HCEC 1CT (cell line): ENCODE results near the gene MRPL9.
"Not testable (repeated sequence)": the region's sequence is repeated elsewhere in the genome, so short reads cannot be mapped to it uniquely, and the experiment has no call there.

Experiments used
- DNase-seq: peaks from one replicate; pipeline ENCODE4 v3.0.0-alpha.2; 2017

Gene MRPL9

GRCh38 chr1:151782741-151783140 lies 19.4 kb upstream of the MRPL9 start:
- DNase-seq = no peak

DNA sequence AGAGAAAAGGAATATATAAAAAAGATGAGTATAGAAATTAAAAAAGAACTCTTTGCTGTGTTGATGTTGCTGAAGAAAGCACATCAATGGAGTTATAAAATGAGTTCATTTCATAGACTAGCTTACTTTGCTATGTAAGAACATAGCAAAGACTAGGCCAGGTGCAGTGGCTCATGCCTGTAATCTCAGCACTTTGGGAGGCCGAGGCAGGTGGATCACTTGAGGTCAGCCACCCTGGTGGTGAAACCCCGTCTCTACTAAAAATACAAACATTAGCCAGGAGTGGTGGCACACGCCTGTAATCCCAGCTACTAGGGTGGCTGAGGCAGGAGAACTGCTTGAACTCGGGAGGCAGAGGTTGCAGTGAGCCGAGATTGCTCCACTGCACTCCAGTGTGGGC lies 18.7 kb upstream of the MRPL9 start:
- not testable (repeated sequence) for DNase-seq

- not testable (repeated sequence) for DNase-seq
These were observed 17.4 kb upstream of the MRPL9 start for GRCh38 chr1:151780736-151781135.

- no peak for DNase-seq
These were observed 16.6 kb upstream of the MRPL9 start for GRCh38 chr1:151779852-151780251.

GRCh38 chr1:151777317-151777716 lies 14.0 kb upstream of the MRPL9 start:
- DNase-seq = no peak

DNA sequence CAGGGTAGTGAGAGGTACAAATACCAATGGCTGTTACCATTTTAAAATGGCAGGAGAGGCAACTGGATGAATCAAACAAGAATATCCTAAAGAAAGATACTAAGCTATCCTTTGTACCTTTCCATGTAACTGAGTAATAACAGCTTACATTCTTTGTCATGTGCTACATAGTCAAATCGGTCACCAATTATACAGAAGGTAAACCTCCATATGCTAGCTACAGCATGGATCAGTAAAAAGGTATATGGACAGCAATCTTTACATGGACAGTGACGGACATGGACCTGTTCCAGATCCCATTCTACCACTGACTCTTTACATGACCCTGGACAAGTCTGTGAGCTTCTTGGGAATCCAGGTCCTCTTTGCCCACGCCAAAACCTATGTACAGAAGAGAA lies 13.4 kb upstream of the MRPL9 start:
- DNase-seq = no peak

- no peak for DNase-seq
These were observed 12.8 kb upstream of the MRPL9 start for GRCh38 chr1:151775894-151776664.

DNA sequence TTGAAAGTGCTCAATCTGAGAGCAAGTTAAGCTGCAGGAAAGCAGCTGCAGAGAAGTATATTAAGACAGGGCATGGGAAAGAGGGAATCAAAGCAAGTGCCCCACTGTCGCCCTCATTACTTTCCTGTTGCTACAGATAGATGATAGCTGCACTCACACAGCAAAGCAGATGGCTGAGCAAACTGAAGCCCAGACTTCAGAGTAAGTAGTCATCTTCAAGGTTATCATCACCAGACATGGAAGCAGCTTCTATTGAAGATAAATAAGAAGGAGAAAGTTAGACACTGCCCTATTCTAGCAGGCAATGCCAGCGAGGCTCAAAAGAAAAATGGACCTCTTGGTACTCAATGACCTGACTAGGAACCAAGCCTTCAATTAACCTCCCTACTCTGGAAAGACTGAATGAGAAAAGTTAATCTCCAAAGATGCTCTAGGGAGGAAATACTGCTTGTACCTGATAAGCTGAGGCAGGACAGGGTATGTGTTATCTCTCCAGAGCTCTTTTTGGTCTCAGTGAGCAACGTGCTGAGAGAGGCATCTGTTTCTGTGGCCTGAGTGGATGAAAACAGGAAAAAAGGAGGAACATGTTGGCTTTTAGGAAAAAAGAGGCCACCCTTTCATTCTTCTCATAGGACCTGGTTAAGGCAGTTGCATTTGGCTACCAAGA lies 11.1 kb upstream of the MRPL9 start:
- DNase-seq = no peak

DNA sequence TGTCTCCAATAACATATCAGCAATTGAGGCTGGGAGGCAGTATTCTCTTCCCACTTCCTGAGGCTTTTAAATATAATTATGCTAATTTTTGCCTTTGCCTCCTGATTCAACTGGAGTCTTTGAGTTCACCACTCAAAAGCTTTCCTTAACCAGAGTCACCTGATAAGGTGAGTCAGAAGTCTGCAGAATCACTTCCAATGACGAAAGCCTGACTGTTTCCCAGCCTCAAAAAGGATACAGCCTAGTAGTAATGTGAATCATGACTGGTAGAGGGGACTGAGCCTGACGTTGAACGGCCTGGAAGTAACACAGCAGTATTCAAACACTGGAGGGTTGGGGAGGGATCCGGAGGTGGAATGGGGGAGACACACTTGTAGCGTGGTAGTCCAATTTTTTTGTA lies 10.4 kb upstream of the MRPL9 start:
- DNase-seq = peak; percentile 62

- DNase-seq = not testable (repeated sequence)
These were observed 6.0 kb upstream of the MRPL9 start for GRCh38 chr1:151769270-151769669.

DNA sequence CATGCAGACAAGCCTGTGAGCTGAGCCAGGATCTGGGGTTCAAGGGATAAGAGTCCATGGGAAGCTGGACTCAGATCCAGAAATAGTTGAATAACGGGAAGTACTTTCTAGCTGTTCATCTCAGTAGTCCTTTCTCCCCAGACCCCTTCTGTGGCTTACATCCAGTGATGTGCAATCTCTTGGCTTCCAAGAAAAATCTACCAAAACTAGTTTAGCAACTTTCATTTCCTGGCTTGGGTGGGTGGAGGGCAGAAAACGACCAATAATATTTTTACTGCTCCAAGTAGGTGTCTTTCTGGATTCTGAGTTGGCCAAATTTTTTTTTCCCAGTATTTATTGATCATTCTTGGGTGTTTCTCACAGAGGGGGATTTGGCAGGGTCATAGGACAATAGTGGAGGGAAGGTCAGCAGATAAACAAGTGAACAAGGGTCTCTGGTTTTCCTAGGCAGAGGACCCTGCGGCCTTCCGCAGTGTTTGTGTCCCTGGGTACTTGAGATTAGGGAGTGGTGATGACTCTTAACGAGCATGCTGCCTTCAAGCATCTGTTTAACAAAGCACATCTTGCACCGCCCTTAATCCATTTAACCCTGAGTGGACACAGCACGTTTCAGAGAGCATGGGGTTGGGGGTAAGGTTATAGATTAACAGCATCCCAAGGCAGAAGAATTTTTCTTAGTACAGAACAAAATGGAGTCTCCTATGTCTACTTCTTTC lies 5.2 kb upstream of the MRPL9 start:
- not testable (repeated sequence) for DNase-seq

DNA sequence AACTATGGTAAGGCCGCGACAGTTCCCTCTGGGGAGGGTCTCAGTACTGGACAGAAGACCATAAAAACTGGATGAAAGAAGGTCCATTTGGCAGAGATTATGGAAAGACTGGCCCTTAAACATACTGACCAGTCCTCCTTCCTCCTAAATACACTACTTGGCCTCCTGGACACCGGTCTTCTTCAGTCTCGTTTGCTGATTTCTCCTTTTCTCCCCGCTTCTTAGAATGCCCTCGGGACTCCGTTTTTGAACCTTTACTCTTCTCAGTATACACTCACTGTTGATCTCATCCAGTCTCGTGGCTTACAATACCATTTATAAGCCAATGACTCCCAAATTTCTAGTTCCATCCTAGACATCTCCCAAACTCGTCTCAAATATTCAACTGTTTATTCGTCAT lies 694 bp upstream of the MRPL9 start:
- DNase-seq = no peak

DNA sequence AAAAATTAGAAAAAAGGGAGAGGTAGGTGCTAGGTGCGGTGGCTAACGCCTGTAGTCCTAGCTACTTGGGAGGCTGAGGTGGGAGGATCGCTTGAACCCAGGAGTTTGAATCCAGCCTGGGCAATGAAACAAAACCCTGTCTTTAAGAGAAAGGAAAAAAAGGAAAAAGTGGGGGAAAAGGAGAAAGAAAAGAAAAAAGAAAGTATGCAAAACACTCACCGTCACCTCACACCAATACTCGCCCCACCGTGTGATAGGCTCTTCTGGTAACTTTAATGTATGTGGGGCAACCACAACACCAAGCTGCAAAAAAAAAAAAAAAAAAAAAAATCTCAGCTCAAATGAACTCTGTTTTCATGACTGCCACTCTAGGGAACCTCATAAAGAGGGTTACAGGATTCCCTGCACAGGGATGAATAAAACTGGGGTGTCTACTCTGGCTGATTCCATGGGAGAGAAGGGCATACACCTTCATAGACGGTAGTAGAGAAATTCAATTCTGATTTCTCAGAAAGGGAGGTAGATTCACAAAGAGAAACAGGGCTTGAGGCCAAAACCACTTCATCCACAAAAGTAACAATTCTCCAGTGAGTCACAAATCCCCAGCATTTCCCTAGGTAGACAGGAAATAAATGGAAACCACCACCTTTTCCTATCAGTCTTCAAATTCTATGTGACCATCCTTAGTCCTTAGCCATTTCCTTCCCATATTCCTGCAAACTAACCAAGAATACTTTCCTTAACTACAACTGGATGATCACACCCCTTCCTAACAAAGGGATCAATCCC lies 2.5 kb downstream of the MRPL9 start:
- DNase-seq = no peak

GRCh38 chr1:151759241-151759640 lies 4.1 kb downstream of the MRPL9 start:
- no peak for DNase-seq

DNA sequence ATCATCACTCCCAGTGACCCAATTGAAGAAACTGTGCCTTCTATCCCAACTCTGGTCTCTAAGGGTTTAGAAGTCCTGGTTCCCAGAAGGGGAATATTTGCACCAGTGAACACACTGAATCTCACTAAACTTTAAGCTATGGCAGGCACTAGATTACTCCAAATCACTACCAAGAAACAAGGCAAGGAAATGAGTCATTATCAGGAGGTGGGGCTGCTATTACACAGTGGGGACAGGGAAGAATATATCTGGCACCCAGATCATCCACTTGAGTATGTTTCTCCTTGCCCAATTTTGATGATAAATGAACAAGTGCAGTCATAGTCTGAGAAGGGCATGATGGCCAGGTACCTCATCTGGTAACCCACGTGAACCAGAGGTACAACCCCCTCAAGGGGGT lies 7.0 kb downstream of the MRPL9 start:
- peak; percentile 55 for DNase-seq

GRCh38 chr1:151741516-151741915 lies 21.8 kb downstream of the MRPL9 start:
- no peak for DNase-seq

DNA sequence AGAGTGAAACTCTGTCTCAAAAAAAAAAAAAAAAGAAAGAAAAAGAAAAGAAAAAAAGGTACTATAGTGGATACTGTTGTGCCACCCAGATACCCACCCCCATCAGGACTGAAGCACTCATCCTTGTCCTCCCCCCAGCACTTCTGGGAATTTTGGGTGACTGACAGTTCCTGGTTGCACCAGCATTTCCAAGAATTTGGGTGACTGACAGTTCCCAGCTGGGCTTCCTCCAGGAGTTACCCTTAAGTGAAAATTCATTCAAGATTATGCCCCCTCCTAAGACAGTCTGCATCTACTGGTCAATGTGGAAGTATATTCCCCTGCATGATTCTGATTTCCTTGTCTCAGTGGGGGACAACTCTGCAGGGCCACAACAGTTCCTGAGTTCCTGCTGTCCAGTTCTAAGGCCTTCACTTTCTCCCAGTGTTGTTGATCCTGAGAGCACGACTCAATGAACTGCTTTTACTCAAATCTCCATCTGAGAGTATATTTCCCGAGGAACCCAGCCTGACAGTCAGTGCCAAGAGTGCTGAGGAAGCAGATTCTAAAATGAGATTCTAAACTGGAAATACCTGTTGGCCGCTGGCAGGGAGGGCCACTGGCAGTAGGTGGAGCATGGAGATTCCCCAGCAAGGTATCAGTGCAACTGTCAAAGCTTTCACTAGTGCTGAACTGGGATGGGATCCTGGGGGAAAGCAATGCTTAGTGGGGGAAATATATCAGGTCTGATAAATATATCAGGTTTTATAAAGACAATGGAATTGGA lies 23.5 kb downstream of the MRPL9 start:
- no peak for DNase-seq

- DNase-seq = no peak
These were observed 25.8 kb downstream of the MRPL9 start for GRCh38 chr1:151737479-151737878.

GRCh38 chr1:151737026-151737425 lies 26.3 kb downstream of the MRPL9 start:
- no peak for DNase-seq

DNA sequence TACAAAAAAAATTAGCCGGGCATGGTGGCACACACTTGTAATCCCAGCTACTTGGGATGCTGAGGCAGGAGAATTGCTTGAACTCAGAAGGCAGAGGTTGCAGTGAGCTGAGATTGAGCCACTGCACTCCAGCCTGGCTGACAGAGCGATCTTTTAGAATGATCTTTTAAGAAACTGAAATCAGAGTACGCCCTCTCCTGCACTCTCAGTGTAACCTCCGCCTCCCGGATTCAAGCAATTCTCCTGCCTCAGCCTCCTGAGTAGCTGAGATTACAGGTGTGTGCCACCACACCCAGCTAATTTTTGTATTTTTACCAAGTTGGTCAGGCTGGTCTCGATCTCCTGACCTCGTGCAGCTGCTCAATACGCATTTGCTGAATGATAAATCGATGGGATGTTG lies 29.3 kb downstream of the MRPL9 start:
- DNase-seq = not testable (repeated sequence)

DNA sequence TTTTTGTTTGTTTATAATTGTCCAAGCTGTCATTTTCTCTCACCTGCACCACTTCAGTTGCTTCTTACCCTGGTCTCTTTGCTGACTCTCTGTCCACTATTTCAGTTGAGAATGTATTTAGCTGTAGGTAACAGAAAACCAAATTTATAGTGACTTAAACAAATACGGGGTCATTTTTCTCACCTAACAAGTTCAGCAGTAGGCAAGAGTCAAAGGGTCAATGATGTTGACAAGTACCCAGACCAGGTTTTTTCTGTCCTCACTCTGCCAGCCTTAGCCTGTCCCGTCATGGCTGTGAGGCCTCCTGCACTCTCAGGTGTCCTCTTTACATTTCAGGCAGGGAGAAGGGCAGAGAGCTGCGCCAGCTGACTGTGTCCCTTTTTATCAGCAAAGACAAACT lies 30.2 kb downstream of the MRPL9 start:
- DNase-seq = no peak

DNA sequence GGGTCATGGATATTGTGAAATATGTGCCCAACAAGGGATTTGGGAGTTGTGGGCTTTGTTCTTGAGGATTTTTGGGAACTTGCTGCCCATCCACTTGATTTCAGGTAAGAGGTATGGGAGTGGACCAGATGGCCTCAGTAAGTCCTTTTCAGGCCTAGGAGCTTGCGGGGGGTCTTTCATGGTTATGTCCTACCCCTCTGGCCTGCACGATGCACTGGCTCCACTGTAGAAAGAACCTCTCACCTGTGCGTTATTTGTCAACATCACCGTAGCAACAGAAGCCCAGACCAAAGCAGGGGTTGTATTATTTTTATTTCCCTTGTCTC lies 33.4 kb downstream of the MRPL9 start:
- no peak for DNase-seq
